ENCODE results near the gene NATD1.

The NATD1 gene

GRCh38 chr17:21299981-21300600 lies 46.9 kb upstream of the NATD1 start:
- H3K4me2 ChIP-seq: no peak overlapping the region
- no peak for TF ChIP-seq CTCF (conservative IDR thresholded peaks at IDR 0.05; ENCODE audit: low read depth, low read length)
- no peaks in the 10 kb centered on the region for H3K79me2 ChIP-seq (ENCODE audit: insufficient read depth, low read depth)
- no peak overlapping the region for H3K4me3 ChIP-seq (IDR thresholded peaks at IDR 0.05; ENCODE audit: insufficient read depth, low read depth, low read length)
- H3K9ac ChIP-seq: no peak overlapping the region
- H2AFZ ChIP-seq (ENCODE audit: low read depth): no peak overlapping the region
- no peaks in the 10 kb centered on the region for H3K27me3 ChIP-seq (ENCODE audit: insufficient read depth, low read depth)
- no peaks in the 10 kb centered on the region for H3K4me1 ChIP-seq (ENCODE audit: low read depth, poor library complexity, severe bottlenecking)
- H4K20me1 ChIP-seq (ENCODE audit: insufficient read depth): no peaks in the 10 kb centered on the region
- H3K36me3 ChIP-seq (ENCODE audit: insufficient read depth): no peaks in the 10 kb centered on the region
- no peak overlapping the region for H3K27ac ChIP-seq

DNA sequence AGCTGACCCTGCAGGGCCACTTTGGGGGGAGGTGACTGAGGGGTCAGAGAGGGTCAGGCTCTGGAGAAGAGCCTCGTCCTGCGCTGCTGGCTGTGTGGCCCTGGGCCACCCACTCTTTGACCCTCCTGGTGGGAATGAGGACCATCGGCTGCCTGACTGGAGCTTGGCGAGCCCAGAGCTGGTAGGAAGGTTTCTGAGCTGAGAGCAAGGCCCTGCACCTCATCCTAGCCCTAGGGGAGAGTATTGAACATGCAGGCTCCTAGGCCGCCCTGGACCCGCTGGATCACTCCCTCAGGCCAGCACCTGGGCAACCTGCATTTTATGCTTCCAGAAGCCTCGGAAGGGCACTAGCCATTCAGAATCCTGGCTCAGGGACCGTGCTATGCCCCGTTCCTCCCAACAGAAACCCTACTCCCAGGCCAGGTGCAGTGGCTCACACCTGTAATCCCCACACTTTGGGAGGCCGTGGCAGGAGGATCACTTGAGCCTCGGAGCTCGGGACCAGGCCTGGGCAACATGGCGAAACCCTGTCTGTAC lies 45.8 kb upstream of the NATD1 start:
- Histone ChIP-seq H3K4me1 (ENCODE audit: low read depth, poor library complexity, severe bottlenecking) (no peaks in the 10 kb centered on the region), H3K27ac (no peak overlapping the region), H2AFZ (ENCODE audit: low read depth) (no peak overlapping the region), H3K79me2 (ENCODE audit: insufficient read depth, low read depth) (no peaks in the 10 kb centered on the region; the same call in 1 of the 2 replicates), H3K4me2 (no peak overlapping the region), H3K27me3 (ENCODE audit: insufficient read depth, low read depth) (no peaks in the 10 kb centered on the region), H4K20me1 (ENCODE audit: insufficient read depth) (no peaks in the 10 kb centered on the region), H3K36me3 (ENCODE audit: insufficient read depth) (no peaks in the 10 kb centered on the region), H3K9ac (no peak overlapping the region), H3K4me3 (IDR thresholded peaks at IDR 0.05; ENCODE audit: insufficient read depth, low read depth, low read length) (no peak overlapping the region)
- no peak for TF ChIP-seq CTCF (conservative IDR thresholded peaks at IDR 0.05; ENCODE audit: low read depth, low read length)

DNA sequence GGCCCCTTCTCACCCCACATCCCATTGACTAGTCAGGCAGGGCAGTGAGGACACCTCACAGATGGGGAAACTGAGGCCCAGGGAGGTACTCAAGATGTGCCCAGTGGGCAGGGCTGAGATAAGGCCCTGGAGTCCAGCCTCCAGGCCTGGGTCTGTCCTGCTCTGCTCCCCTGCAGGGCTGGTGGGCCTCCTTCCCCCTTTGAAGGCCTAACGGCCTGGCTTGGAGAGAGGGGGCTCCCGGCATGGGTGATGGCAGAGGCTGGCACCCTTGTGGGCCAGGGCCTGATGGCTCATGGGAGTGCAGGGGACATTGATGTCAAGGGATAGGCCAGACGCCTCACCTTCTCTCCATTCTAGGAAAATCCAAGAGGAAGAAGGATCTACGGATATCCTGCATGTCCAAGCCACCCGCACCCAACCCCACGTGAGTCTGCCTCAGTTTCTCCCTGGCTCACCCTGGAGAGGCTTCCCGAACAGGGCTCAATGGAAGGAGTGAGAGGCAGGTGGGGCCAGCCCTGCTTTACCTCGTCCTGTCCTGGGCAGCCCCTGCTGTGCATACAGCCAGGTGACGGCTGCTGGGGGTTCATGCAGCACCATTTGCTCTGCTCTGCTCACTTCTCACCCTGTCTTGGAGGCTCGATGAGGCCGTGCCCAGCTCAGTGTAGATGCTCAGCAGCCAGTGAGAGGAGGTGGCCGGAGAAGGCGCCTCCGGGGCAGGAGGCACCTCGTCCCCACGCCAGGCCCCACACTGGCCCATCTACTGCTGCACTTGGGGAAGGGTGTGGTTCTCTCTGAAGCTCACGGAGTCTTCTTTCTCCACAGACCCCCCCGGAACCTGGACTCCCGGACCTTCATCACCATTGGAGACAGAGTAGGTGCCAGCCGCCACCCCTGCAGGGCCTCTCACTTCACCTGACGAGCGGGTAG lies 45.1 kb upstream of the NATD1 start:
- no peaks in the 10 kb centered on the region for H3K36me3 ChIP-seq (ENCODE audit: insufficient read depth)
- H4K20me1 ChIP-seq (ENCODE audit: insufficient read depth): no peaks in the 10 kb centered on the region
- H3K27me3 ChIP-seq (ENCODE audit: insufficient read depth, low read depth): no peaks in the 10 kb centered on the region
- H3K4me2 ChIP-seq: no peak overlapping the region
- no peak overlapping the region for H3K9ac ChIP-seq
- TF ChIP-seq CTCF (conservative IDR thresholded peaks at IDR 0.05; ENCODE audit: low read depth, low read length): no peak
- no peak overlapping the region for H3K4me3 ChIP-seq (IDR thresholded peaks at IDR 0.05; ENCODE audit: insufficient read depth, low read depth, low read length)
- no peak overlapping the region for H2AFZ ChIP-seq (ENCODE audit: low read depth)
- no peaks in the 10 kb centered on the region; the same call in 1 of the 2 replicates for H3K79me2 ChIP-seq (ENCODE audit: insufficient read depth, low read depth)
- no peaks in the 10 kb centered on the region for H3K4me1 ChIP-seq (ENCODE audit: low read depth, poor library complexity, severe bottlenecking)
- H3K27ac ChIP-seq: no peak overlapping the region

GRCh38 chr17:21297597-21297996 lies 44.4 kb upstream of the NATD1 start:
- no peak overlapping the region for H3K4me2 ChIP-seq
- H3K27ac ChIP-seq: no peak overlapping the region
- H3K79me2 ChIP-seq (ENCODE audit: insufficient read depth, low read depth): peaks cover 6% of the 10 kb centered on the region; the same call in 1 of the 2 replicates
- H4K20me1 ChIP-seq (ENCODE audit: insufficient read depth): no peaks in the 10 kb centered on the region
- no peaks in the 10 kb centered on the region for H3K36me3 ChIP-seq (ENCODE audit: insufficient read depth)
- no peaks in the 10 kb centered on the region for H3K4me1 ChIP-seq (ENCODE audit: low read depth, poor library complexity, severe bottlenecking)
- no peak for TF ChIP-seq CTCF (conservative IDR thresholded peaks at IDR 0.05; ENCODE audit: low read depth, low read length)
- no peak overlapping the region for H3K9ac ChIP-seq
- no peaks in the 10 kb centered on the region for H3K27me3 ChIP-seq (ENCODE audit: insufficient read depth, low read depth)
- no peak overlapping the region for H2AFZ ChIP-seq (ENCODE audit: low read depth)
- H3K4me3 ChIP-seq (IDR thresholded peaks at IDR 0.05; ENCODE audit: insufficient read depth, low read depth, low read length): no peak overlapping the region

Measured in KMS-11 (cell line).